IMR-90 (cell line): ENCODE data around the gene MSMO1. TPM values are rescaled to one million over a fixed set of nuclear protein-coding genes. Genes with fewer than 3 reads are reported as not detected.

Experiments used
- ATAC-seq: fragments of 200-7000 bp; cut with Tn5 transposase; 2 replicates; pipeline ENCODE4 v1.9.1; 2020; ENCODE audit warnings: low read depth, mild to moderate bottlenecking, moderate library complexity
- BruUV-seq: library from RNA; stranded (reverse); fragments of 400-500 nt; replicated peaks from 2 replicates; lab custom pipeline; 2021; lab: Mats Ljungman, UMichigan
- CTCF ChIA-PET: fragments of 300-600 bp; formaldehyde crosslinking; extraction: SDS; loops from one replicate; lab custom pipeline; 2021; ENCODE audit warnings: antibody characterized with exemption; lab: Yijun Ruan, JAX
- POLR2A ChIA-PET: fragments of 300-600 bp; sonication (Branson Sonifier 250); formaldehyde crosslinking; loops from one replicate; lab custom pipeline; 2022; ENCODE audit warnings: antibody characterized with exemption; ENCODE audit not compliant: unreplicated experiment; lab: Charles Lee
- DNase-seq: peaks from one replicate; pipeline ENCODE4 v3.0.0; 2013
- H2AFZ ChIP-seq: replicated peaks from 2 replicates; pipeline ENCODE3; 2013; ENCODE audit warnings: low read length, mild to moderate bottlenecking; ENCODE audit not compliant: poor library complexity
- H2AK5ac ChIP-seq: 2 replicates; pipeline ENCODE4 v1.6.1; 2013; ENCODE audit warnings: low read depth, low read length, inconsistent platforms
- H2AK9ac ChIP-seq: replicated peaks from 2 replicates; pipeline ENCODE3; 2013; ENCODE audit warnings: mild to moderate bottlenecking, low read depth, low read length, moderate library complexity; ENCODE audit not compliant: poor library complexity
- H2BK120ac ChIP-seq: 2 replicates; pipeline ENCODE4 v1.6.1; 2013; ENCODE audit warnings: low read depth, low read length, inconsistent platforms
- H2BK15ac ChIP-seq: 3 replicates; pipeline ENCODE4 v1.6.1; 2013; ENCODE audit warnings: low read depth, low read length, inconsistent platforms
- H2BK20ac ChIP-seq: 2 replicates; pipeline ENCODE4 v1.6.1; 2013; ENCODE audit warnings: low read depth, mild to moderate bottlenecking, inconsistent platforms, low read length, moderate library complexity
- H2BK5ac ChIP-seq: 2 replicates; pipeline ENCODE4 v1.6.1; 2013; ENCODE audit warnings: mild to moderate bottlenecking, low read depth, low read length, inconsistent platforms; ENCODE audit not compliant: poor library complexity, severe bottlenecking
- H3K14ac ChIP-seq: replicated peaks from 2 replicates; pipeline ENCODE4 v1.6.1; 2013; ENCODE audit warnings: low read depth, low read length, inconsistent platforms
- H3K18ac ChIP-seq: 2 replicates; pipeline ENCODE4 v1.6.1; 2013; ENCODE audit warnings: low read depth, low read length, control low read depth
- H3K23ac ChIP-seq: 2 replicates; pipeline ENCODE4 v1.6.1; 2013; ENCODE audit warnings: low read depth, low read length, inconsistent platforms
- H3K27ac ChIP-seq: 2 replicates; pipeline ENCODE4 v1.5.1; 2013; ENCODE audit warnings: mild to moderate bottlenecking, control low read depth, low read length; ENCODE audit not compliant: insufficient read depth
- H3K27me3 ChIP-seq: 2 replicates; pipeline ENCODE4 v1.6.1; 2013; ENCODE audit warnings: low read length; ENCODE audit not compliant: control insufficient read depth, insufficient read depth
- H3K36me3 ChIP-seq: 2 replicates; pipeline ENCODE4 v1.6.1; 2013; ENCODE audit warnings: low read length, mixed read lengths; ENCODE audit not compliant: control insufficient read depth, insufficient read depth
- H3K4ac ChIP-seq: 2 replicates; pipeline ENCODE4 v1.6.1; 2013; ENCODE audit warnings: low read depth, low read length, inconsistent platforms
- H3K4me1 ChIP-seq: 2 replicates; pipeline ENCODE4 v1.6.1; 2013; ENCODE audit warnings: low read length, mixed read lengths; ENCODE audit not compliant: control insufficient read depth, insufficient read depth
- H3K4me2 ChIP-seq: 2 replicates; pipeline ENCODE4 v1.6.1; 2013; ENCODE audit warnings: low read depth, mild to moderate bottlenecking, control low read depth, low read length, moderate library complexity
- H3K4me3 ChIP-seq: 2 replicates; pipeline ENCODE4 v1.5.1; 2013; ENCODE audit warnings: low read depth, mild to moderate bottlenecking, control low read depth, low read length, moderate library complexity; ENCODE audit not compliant: insufficient read depth
- H3K56ac ChIP-seq: 2 replicates; pipeline ENCODE4 v1.6.1; 2013; ENCODE audit warnings: low read length, inconsistent platforms; ENCODE audit not compliant: insufficient read depth; ENCODE audit errors: extremely low read depth
- H3K79me1 ChIP-seq, 2 experiments: 2 replicates each; pipeline ENCODE4 v1.6.1; 2013; ENCODE audit warnings: low read length in 2 of 2, inconsistent platforms in 1 of 2, low read depth in 1 of 2
- H3K9ac ChIP-seq: 2 replicates; pipeline ENCODE4 v1.6.1; 2013; ENCODE audit warnings: low read depth, low read length, control low read depth
- H3K9me1 ChIP-seq: 2 replicates; pipeline ENCODE4 v1.6.1; 2013; ENCODE audit warnings: low read length, inconsistent platforms; ENCODE audit not compliant: insufficient read depth
- H3K9me3 ChIP-seq: 2 replicates; pipeline ENCODE4 v1.6.1; 2013; ENCODE audit warnings: low read length; ENCODE audit not compliant: control insufficient read depth, insufficient read depth
- H4K20me1 ChIP-seq: 2 replicates; pipeline ENCODE4 v1.6.1; 2013; ENCODE audit warnings: low read length, inconsistent platforms; ENCODE audit not compliant: insufficient read depth
- H4K5ac ChIP-seq: 2 replicates; pipeline ENCODE4 v1.6.1; 2013; ENCODE audit warnings: mild to moderate bottlenecking, low read depth, low read length, control low read depth
- H4K8ac ChIP-seq, 2 experiments: 2 replicates each; pipeline ENCODE4 v1.6.1; 2013; ENCODE audit warnings: low read depth in 2 of 2, low read length in 2 of 2, control low read depth in 1 of 2, inconsistent platforms in 1 of 2
- H4K91ac ChIP-seq: 2 replicates; pipeline ENCODE4 v1.6.1; 2013; ENCODE audit warnings: low read depth, low read length, inconsistent platforms; ENCODE audit not compliant: insufficient read depth
- BHLHE40 ChIP-seq: fragments of 150-350 bp; IDR thresholded peaks from 2 replicates; pipeline ENCODE4 v1.6.1; 2016; ENCODE audit warnings: mild to moderate bottlenecking, low read depth, low read length
- CEBPB ChIP-seq: IDR thresholded peaks from 2 replicates; pipeline ENCODE4 v1.6.1; 2012; ENCODE audit warnings: low read depth, low read length, improper control_type of control experiment
- CHD1 ChIP-seq: IDR thresholded peaks from 2 replicates; pipeline ENCODE4 v1.6.1; 2012; ENCODE audit warnings: low read depth, low read length, improper control_type of control experiment
- NFE2L2 ChIP-seq: fragments of 150-350 bp; IDR thresholded peaks from 2 replicates; pipeline ENCODE4 v1.6.1; 2016; ENCODE audit warnings: low read depth, mild to moderate bottlenecking, low read length
- POLR2A ChIP-seq: IDR thresholded peaks from 2 replicates; pipeline ENCODE4 v1.6.1; 2012; ENCODE audit warnings: mild to moderate bottlenecking, low read depth, low read length
- RCOR1 ChIP-seq: IDR thresholded peaks from 2 replicates; pipeline ENCODE4 v1.6.1; 2012; ENCODE audit warnings: mild to moderate bottlenecking, low read length, improper control_type of control experiment; ENCODE audit not compliant: insufficient replicate concordance
- RFX5 ChIP-seq: IDR thresholded peaks from 2 replicates; pipeline ENCODE4 v1.8.0; 2012; ENCODE audit warnings: low read depth, mild to moderate bottlenecking, low read length, moderate library complexity
- SMC3 ChIP-seq: fragments of 150-350 bp; IDR thresholded peaks from 2 replicates; pipeline ENCODE4 v1.6.1; 2016; ENCODE audit warnings: low read depth, mild to moderate bottlenecking, antibody characterized with exemption, low read length, moderate library complexity
- dilution Hi-C: fragments of 300-500 bp; cut with HindIII; formaldehyde crosslinking; loops from one replicate; pipeline ENCODE4 v1.14.3; 2018; ENCODE audit warnings: low sequenced_read_pairs; ENCODE audit not compliant: unreplicated experiment
- in situ Hi-C: fragments of 300-500 bp; cut with MboI; formaldehyde crosslinking; loops from 3 replicates; pipeline ENCODE4 v1.14.3; 2019; ENCODE audit warnings: low sequenced_read_pairs, inconsistent platforms, mixed read lengths
- intact Hi-C: fragments of 100-400 bp; cut with micrococcal nuclease; formaldehyde crosslinking; loops from 2 replicates; pipeline ENCODE4 v1.10.0; 2022
- polyA plus RNA-seq, 3 experiments: library from polyadenylated mRNA; depleted of rRNA; stranded (reverse); fragments of >200 nt; gene quantifications; 2 replicates each; pipeline ENCODE4 v1.2.3, GENCODE V29; 2012; ENCODE audit warnings: low replicate concordance in 1 of 3
- total RNA-seq: library from RNA; depleted of rRNA; stranded (reverse); fragments of >200 nt; gene quantifications from 2 replicates; pipeline ENCODE4 v1.2.3, GENCODE V29; 2012

Gene MSMO1
- total and polyA plus RNA-seq, 2 of the 4 experiments (the other 2 are of a cell fraction): 40.1 to 42.1 TPM

GRCh38 chr4:165288639-165289422, 38.6 kb upstream of the MSMO1 start:
- DNase-seq: peak; percentile 75
- CTCF ChIA-PET: interaction anchor here (1.1 kb wide), 1 partner anchor 158 kb away, joined by 4 read pairs; no protein-coding TSS in a partner anchor

More at GRCh38 chr4:165288639-165289422, 38.6 kb upstream of the MSMO1 start:
- H3K79me1 ChIP-seq: peaks cover 4% of the 10 kb centered on the region in 2 experiments; a peak in 2 of 4 replicates
- no peak overlapping the region for H2BK20ac ChIP-seq
- H3K56ac ChIP-seq: no peak overlapping the region; the same call in 1 of the 2 replicates
- no peak overlapping the region for H3K14ac ChIP-seq
- H3K4me2 ChIP-seq: peak overlapping the region; percentile 31; the same call in 1 of the 2 replicates
- no peak overlapping the region for H4K91ac ChIP-seq
- no peaks in the 10 kb centered on the region for H3K36me3 ChIP-seq
- no peak overlapping the region for H4K5ac ChIP-seq
- TF ChIP-seq RCOR1 (no peak), BHLHE40 (no peak), SMC3 (no peak), CEBPB (peak; percentile 76), NFE2L2 (no peak), POLR2A (no peak), RFX5 (no peak), CHD1 (no peak)
- H2BK15ac ChIP-seq: no peak overlapping the region
- peak overlapping the region; percentile 15; the same call in 1 of the 2 replicates for H3K4ac ChIP-seq
- dilution Hi-C loops: no loop called here
- H3K18ac ChIP-seq: no peak overlapping the region
- no peak overlapping the region for H2BK120ac ChIP-seq
- no peak overlapping the region for H2AK5ac ChIP-seq
- BruUV-seq: no TSS peak
- intact Hi-C loops: no loop called here
- ATAC-seq: peak; percentile 85
- H3K9ac ChIP-seq: no peak overlapping the region
- no peak overlapping the region for H2AK9ac ChIP-seq
- no peak overlapping the region for H3K23ac ChIP-seq
- H2BK5ac ChIP-seq: no peak overlapping the region
- no peak overlapping the region for H3K27ac ChIP-seq
- no peaks in the 10 kb centered on the region; the same call in 1 of the 2 replicates for H4K20me1 ChIP-seq
- in situ Hi-C loops: no loop called here
- H3K4me3 ChIP-seq: no peak overlapping the region
- no peaks in the 10 kb centered on the region for H3K9me3 ChIP-seq
- H2AFZ ChIP-seq: no peak overlapping the region
- H3K9me1 ChIP-seq: 0 out of 2 replicates have a peak, but pooled peaks cover 2% of the 10 kb centered on the region
- POLR2A ChIA-PET: no interaction called here
- H4K8ac ChIP-seq: no peak overlapping the region
- peaks cover 3% of the 10 kb centered on the region for H3K4me1 ChIP-seq
- H3K27me3 ChIP-seq: no peaks in the 10 kb centered on the region
